HG03108 (cell line): ENCODE results near the gene BACE1-AS.
"Not testable (repeated sequence)": the region's sequence is repeated elsewhere in the genome, so short reads cannot be mapped to it uniquely, and the experiment has no call there.

Experiments used
- ATAC-seq: cut with Tn5 transposase; IDR thresholded peaks from one replicate; pipeline ENCODE4 v1.9.1; 2021; ENCODE audit warnings: moderate library complexity; ENCODE audit not compliant: unreplicated experiment

Gene BACE1-AS

DNA sequence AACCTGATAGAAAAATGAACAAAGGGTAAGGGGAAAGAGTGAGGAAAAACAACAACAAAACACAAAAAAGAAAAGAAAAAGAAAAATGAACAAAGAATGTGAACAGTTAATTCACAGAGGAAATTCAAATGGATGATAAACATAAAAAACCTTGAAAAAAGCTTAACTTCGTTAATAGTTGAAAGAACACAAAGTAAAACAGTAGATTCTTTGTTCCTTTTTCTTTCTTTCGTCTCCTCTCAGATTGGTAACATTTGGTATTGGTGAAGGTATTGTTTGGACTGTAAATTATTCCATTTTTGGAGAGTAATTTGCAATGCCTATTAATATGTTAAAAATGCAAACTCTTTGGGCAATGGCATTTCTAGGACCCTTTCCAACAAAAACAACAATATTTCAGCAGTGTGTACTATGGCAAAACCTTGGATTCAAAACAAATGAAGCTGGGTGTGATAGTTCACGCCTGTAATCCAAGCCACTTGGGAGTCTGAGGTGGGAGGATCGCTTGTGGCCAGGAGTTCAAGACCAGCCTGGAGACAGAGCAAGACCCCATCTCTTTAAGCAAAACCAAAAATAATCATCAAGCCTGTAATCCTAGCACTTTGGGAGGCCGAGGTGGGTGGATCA is 28.2 kb downstream of the BACE1-AS start:
- no peak for ATAC-seq

DNA sequence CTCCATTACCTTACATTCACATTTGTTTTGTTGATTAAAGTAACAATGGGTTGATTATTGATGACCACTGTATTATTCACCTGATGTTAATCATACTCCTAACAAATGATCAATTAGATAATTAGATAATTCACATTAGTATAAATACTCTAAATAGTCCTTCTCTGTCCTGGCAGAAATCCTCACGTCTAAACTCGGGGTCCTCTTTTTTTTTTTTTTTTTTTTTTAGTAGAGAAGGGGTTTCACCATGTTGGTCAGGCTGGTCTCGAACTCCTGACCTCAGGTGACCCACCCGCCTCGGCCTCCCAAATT is 36.1 kb downstream of the BACE1-AS start:
- not testable (repeated sequence) for ATAC-seq

DNA sequence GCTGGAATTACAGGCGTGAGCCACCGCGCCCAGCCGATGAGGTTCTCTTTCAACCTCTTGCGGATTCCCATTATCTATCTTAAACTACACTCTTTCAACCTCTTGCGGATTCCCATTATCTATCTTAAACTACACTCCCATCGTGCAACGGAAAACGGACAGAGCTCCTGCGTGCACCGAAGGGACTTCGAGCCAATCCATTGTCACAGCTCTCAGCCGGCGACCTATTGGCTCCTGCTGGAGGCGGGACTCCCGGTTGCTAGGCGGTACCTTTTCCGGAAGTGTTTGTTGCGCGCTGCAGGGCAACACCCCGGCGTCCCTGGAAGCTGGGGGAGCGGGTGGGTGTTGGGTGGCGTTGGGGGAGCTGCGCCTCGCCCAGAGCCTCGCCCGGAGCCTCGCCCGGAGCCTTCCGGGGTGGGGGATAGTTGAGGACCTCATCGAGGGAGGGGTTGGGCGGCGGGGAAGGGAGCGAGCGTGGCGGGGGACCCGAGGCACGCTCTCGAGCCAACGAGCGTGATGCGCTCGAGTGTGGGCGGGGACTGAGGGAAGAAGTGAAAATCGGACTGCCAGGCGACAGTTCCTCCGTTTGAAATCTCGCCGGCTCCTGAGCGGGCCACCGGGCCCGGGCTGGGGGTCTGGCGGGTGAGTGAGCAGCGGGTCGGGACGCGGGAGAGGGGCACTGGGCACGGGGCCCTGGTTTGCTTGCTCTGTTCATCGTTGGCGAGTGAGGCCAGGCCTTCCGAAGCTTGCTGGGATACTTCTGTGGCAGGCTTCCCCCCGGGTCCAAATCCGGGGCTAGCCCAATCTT is 36.6 kb downstream of the BACE1-AS start, which contains the start of gene CEP164:
CEP164 (plus strand) TSS at position 288 of the 808 bp plus-strand sequence. CDS start 10,733 bp downstream, outside the sequence.
- peak; percentile 98 for ATAC-seq

DNA sequence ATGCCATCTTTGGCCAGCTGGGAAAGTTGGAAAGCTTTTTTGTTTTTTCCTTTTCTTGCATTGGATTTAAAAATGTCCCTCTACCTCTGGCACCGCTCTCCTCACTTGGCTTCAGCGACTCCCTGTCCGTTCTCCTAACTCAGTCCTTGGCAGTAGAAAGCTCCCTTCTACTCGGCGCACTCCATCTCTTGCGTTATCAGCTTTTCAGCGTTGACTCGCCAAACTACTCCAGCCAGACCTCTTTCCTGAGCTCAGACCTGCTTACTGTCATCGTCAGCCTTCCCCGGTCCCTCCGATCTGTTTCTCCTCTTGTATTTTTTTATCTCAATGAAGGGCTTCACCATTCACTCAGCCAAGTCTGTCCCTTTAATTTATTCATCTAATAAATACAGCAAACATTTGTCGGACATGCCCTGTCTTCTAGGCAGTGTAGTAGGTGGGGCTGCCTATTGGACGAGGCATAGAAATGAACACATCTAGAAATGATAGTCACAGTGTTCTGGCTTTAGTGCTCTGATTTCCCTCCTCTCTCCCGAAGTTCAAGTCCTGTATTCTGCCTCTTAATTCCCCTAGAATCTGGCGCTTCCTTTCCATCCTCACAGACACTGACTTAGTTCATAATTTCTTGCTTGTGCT is 37.3 kb downstream of the BACE1-AS start:
- ATAC-seq = no peak

- no peak for ATAC-seq
Observed at GRCh38 chr11:117332843-117333242, 41.7 kb downstream of the BACE1-AS start.

DNA sequence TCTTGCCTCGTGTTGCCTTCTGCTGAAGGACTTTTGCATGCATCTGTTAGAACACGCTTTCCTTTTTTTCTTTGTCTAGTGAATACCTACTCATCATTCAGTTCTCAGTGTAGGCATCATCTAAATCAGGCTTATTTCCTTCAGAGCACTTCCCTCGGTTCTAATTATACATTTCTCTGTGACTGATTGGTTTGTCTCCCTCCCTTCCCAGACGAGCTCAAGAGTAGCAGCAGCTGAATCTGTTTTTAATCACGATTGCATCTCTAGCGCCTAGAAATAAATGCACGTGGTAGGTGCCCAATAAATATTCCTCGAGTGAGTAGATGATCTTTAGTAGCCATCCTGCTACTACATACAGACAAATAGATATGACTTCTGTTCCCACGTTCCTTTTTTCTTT is 42.8 kb downstream of the BACE1-AS start:
- ATAC-seq = no peak

- no peak for ATAC-seq
Observed at GRCh38 chr11:117334896-117335295, 43.8 kb downstream of the BACE1-AS start.

DNA sequence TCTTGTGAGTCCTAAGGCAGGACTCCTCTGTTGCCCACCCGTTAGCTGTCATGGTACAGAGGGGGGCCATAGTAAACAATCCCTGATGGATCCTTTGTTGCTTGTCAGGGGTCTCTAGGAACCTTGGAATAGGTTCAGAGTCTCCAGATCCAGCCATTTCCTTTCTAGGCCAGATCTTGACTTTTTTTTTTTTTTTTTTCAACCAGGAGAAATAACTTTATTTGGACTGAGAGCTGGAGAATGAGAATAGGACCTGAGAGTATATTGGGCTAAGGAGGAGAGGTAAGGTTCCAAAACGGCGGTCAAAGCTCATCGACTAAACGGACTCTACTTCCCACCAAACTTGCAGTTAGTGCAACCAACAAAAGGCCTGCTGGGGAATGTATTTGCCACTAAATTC is 44.3 kb downstream of the BACE1-AS start:
- no peak for ATAC-seq

- no peak for ATAC-seq
Observed at GRCh38 chr11:117337076-117337475, 45.9 kb downstream of the BACE1-AS start.
